ENCODE data around the gene PLEKHA5.
"Not testable (repeated sequence)": the region's sequence is repeated elsewhere in the genome, so short reads cannot be mapped to it uniquely, and the experiment has no call there.

Gene PLEKHA5

DNA sequence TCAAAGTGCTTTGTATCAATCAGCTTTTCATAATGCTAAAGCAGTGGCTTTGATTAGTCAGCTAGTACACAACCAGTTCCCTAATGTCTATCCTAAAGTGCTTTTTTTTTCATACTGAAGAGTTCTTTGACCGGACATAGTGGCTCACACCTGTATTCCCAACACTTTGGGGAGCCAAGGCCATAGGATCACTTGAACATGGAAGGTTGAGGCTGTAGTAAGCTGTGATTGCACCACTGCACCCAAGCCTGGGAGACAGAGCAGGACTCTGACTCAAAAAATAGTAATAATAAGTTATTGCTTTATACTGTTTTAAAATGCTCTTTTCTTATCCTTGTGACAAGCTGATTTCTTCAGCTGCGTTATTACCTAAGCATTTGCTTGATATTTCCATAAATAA lies 155.1 kb downstream of the PLEKHA5 start:
- no peak for DNase-seq (ENCODE audit: low read depth)

DNA sequence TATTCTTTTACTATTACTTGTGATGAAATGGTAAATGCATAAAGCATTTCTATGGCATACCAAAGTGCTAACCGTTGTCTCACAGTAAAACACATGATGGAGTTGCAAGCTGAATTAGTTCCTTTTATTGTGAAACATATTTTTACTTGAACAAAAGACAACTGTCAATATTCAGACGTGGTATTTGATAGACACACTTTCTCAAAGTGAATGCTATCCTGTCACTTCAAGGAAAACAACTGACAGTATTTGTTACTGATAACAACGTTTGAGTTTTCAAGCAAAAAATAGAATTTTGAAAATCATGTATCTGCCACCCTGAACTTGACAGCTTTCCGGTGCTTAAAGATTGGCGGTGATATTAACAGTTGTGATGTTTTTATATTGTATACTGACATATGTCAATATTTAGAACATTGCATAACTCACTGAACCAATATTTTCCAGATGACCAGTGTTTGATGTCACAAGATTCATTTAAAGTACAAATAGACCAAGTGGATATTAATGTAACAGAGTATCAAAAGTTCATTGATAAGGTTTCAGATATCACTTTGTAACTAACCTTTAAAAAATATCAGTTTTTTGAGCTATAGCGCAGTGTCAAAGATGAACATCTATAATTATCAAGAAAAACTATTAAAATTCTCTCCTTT lies 156.4 kb downstream of the PLEKHA5 start:
- no peak for DNase-seq (ENCODE audit: low read depth)

DNA sequence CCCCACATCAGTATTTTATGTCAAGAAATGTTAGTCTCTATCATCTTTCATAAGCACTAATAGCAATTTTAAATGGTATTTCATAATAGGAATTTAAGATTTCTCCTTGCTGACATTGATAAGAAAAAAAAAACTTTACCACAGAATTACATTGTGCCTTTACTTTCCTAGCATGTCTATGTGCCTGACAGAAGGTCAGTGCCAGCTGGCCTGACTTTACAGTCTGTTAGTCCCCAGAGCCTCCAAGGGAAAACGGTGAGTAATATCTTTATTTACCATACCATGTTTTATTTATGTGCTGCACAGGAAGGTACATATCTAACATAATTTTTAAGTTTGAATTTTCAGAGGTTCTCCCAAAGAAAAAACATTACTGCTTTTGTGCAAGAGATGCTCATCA lies 157.8 kb downstream of the PLEKHA5 start:
- peak; percentile 9 for DNase-seq (ENCODE audit: low read depth)

DNA sequence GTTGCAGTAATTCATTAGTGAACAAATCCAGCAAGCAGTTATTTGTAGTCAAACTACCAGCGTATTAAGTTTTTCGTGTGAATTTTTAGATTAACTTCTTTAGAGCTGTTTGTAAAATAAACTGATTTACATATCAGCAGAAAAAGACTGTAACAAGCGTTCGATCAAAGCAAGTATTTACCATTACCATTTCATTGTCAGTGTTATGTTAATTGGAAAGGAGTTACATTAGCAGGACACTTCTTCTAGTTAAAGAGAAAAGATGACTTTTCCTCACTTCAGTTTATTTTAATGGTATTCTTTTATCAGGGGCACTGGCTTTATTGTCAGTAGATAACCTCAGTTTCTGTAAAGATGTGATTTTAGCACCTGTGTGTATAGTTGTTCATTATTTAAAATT lies 158.6 kb downstream of the PLEKHA5 start:
- no peak for DNase-seq (ENCODE audit: low read depth)

DNA sequence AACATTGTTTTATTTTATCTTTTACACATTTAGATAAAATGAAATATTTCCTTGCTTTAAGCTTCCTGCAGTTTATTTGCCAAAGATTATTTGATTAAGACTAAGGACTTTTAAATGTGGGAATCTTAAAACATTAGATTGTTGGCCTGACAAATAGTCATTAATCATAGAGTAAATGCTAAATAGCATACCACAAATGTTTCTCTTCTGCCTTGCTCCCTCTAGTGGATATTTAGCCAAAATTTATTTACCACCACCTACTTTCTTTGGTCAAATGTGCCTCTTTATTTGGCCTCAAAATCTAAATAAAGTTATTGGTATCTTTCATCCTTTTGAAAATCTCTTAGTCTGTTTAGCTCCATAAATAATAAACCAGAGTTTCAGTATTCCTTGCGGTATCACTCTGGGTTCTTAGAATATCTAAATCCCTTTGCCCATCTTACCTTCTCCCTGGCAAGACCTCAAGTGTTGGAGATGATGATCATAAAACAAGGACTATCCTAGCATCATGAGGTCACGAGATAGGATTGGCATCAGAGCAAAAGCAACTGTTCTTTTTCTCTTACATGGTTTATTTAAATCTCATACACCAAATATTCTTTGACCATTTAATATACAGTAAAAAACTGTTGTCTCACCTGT lies 159.2 kb downstream of the PLEKHA5 start:
- DNase-seq (ENCODE audit: low read depth) = peak; percentile 61

DNA sequence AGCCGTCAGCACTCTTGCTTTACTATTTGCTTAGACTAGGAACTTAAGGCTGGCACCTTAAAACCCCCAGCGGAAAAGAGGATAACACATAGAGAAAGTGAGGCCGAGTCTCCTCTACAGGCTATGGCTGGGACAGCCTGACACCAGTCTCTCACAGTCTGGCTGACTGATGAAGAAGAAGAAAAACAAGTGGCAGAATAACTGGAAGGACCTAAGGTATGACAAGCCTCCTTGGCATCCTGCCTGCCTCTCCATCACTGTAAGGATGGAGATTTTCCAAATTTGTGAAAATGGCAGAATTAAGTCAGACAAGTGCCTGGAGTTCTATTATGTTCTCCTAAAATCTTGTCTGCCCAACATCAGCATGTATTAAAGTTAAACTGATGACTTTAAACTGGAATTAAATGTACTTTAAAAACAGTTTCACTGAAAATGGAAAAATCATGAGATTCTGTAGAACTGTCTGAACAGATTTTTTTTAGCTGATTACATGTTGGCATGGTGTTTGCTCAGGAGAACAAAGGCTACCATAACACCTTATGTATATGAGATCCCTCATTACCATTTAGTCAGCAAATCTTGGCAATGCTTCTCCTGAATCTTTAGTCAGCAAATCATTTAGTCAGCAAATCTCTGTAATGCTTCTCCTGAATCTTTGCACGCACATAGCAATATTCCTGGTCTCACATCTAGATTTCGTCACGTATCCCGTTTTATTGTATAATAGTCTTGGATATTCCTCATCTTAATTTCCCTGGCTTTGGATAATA lies 169.5 kb downstream of the PLEKHA5 start:
- peak; percentile 22 for DNase-seq (ENCODE audit: low read depth)

DNA sequence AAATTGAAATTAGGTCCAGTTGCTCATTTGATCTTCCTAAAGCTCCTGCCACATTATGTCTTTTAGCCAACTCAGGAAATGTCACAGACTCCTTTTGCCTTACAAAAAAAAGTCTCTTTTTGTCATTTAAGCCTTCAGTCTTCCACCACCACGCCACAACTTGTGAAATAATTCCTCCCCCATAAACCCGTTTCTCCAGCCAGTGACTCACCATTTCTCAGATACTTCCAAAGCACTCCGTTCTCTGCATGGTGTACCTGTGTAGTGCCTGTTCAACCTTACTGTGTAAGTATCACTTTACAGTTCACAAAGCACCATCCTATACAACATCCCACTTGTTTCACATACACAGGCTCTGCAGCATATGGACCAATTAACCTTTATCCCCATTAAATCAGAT lies 170.2 kb downstream of the PLEKHA5 start:
- peak; percentile 45 for DNase-seq (ENCODE audit: low read depth)

DNA sequence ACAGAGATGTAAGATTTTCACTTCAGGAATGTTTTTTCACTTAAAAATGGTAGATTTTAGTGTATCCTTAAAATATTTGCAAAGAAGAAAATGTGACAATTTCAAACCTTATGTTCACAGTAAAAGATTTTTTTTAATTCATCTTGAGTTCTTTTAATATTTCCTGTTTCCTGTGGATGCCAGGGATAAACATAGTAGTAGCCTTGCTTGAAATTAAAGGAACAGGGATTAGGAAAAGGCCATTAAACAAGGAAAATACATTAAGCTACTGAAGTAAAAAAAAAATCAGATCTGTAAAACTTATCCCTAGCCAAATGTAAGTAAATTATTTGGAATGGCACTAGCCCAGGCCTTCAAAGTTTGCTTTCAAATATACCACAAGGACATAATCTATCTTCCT lies 171.7 kb downstream of the PLEKHA5 start:
- no peak for DNase-seq (ENCODE audit: low read depth)

DNA sequence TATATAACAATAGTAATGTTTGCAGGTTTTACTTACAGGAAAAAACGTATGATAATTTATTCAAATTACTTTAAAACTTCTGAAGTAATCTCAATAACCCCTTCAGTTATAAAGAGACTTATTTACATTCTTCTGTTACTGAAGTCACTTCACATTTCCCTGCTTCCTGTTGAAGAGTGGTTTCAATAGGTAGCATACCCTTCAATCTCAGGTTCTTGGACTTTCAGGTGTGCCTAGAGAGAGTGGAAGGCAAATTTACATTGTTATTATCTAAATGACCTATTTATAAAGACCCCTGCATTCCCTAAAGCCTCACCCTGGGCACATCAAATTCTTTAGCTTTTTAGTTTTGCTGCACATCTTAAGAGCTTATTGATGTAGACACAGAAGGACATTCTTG lies 172.2 kb downstream of the PLEKHA5 start:
- no peak for DNase-seq (ENCODE audit: low read depth)

DNA sequence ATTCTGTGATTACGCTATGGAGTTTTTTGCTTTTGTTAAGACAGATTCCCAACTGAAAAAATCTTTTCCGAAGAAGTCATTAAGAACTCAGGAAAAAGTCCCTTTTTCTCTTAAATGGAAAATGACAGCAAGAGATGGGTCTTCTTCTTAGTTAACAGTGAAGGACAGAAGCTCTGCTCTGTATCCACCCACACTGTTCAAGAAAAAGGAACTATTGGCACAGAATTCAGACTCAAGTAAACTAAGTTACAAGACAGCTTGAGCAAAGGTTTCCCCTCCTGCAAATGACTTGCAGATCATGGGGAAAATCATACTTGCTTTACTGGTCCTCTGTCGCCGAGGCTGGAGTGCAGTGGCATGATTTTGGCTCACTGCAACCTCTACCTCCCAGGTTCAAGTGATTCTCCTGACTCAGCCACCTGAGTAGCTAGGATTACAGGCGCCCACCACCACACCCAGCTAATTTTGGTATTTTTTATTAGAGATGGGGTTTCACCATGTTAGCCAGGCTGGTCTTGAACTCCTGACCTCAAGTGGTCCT lies 172.6 kb downstream of the PLEKHA5 start:
- DNase-seq (ENCODE audit: low read depth) = no peak

DNA sequence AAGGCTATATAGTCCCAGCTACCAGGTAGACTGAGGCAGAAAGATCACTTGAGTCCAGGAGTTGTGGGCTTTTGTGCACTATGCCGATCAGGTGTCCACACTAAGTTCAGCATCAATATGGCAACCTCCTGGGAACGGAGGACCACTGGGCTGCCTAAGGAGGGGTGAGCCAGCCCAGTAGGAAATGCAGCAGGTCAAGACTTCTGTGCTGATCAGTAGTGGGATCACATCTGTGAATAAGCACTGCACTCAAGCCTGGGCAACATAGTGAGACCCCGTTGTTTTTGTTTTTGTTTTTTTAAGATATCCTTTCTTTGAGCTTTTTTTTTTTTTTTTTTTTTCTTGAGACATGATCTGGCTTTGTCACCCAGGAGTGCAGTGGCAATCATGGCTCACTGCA lies 174.0 kb downstream of the PLEKHA5 start:
- DNase-seq (ENCODE audit: low read depth) = no peak

DNA sequence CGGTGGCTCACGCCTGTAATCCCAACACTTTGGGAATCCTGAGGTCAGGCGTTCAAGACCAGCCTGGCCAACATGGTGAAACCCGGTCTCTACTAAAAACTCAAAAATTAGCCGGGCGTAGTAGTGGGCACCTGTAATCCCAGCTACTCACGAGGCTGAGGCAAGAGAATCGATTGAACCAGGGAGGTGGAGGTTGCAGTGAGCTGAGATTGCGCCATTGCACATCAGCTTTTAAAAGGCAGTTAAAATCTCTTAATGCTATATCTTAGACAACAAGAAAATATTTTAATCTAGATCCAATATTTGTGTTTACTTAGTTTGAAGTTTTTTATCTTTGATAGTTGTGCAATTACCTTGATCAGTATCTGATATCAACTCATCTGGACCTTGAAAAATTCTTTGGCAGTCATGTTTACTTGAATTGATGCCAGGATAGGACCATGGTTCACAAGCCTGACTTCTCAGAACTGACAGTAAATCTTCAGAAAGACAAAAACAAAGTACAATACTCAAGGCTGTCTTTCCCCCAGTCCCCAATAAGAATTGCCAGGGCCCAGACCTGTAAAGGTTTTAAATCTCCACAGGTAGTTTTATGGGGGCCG lies 174.7 kb downstream of the PLEKHA5 start:
- DNase-seq (ENCODE audit: low read depth) = no peak

DNA sequence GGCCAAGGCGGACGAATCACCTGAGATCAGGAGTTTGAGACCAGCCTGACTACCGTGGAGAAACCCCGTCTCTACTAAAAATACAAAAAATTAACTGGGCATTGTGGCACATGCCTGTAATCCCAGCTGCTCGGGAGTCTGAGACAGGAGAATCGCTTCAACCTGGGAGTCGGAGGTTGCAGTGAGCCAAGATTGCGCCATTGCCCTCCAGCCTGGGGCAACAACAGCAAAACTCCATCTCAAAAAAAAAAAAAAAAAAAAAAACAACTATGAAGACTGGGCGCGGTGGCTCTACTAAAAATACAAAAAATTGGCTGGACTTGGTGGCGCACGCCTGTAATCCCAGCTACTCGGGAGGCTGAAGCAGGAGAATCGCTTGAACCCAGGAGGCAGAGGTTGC lies 176.1 kb downstream of the PLEKHA5 start:
- not testable (repeated sequence) for DNase-seq (ENCODE audit: low read depth)

DNA sequence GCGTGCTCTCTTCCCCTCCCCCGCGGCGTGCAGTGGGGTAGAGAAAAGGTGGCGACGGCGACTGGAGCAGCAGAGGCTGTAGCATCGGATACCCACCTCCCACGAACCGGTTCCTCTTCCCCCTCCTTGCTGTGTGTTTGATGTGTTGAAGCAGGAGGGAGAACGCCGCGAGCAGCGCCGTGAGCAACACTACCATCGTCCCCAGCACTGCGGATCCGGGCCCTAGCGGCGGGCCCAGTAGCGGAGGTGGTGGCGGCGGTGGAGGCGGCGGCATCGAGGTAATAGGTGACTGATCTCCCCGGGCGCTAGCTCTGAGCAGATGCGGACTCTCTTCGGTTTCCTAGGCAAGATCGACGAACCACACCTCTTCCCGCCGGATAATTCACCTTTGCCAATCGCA lies 176.8 kb downstream of the PLEKHA5 start:
- DNase-seq (ENCODE audit: low read depth) = no peak

DNA sequence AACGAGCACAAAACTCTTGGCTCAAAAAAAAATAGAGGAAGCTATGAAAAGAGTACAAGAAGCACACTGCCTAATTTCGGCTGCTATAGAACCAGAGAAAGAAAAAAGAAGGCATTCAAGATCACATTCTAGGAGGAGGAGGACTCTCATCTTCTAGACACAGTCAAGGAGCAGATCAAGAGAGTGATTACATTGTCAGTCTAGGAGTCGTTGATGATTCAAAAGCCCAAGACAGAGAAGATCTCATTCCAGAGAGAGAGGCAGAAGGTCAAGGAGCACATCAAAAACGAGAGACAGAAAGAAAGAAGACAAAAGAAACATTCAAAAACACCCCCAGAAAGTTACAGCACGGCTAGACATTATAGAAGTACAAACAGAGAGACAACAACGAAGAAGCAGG lies 177.9 kb downstream of the PLEKHA5 start:
- DNase-seq (ENCODE audit: low read depth) = no peak

DNA sequence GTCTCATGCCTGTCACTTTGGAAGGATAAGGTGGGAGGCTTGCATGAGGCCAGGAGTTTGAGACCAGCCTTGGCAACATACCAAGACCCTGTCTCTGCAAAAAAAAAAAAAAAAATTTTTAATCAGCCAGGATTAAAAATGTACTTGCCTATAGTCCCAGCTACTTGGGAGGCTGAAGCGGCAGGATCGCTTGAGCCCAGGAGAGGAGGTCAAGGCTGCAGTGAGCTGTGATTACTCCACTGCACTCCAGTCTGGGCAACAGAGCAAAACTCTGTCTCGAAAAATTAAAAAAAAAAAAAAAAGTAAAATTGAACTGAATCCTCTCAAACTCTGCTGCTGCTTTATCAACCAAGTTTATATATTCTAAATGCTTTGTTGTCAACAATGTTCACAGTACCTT lies 181.6 kb downstream of the PLEKHA5 start:
- no peak for DNase-seq (ENCODE audit: low read depth)

DNA sequence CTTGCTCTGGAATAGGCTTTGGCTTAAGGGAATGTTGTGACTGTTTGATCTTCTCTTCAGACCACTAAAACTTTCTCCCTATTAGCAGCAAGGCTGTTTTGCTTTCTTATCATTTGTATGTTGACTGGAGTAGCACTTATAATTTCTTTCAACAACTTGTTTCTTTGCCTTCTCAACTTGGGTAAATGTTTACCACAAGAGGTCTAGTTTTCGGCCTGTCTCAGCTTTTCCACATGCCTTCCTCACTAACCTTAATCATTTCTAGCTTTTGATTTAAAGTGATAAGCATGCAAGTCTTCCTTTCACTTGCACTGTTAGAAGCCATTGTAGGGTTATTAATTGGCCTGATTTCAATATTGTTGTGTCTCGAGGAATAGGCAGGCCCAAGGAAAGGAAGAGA lies 183.1 kb downstream of the PLEKHA5 start:
- DNase-seq (ENCODE audit: low read depth) = no peak

DNA sequence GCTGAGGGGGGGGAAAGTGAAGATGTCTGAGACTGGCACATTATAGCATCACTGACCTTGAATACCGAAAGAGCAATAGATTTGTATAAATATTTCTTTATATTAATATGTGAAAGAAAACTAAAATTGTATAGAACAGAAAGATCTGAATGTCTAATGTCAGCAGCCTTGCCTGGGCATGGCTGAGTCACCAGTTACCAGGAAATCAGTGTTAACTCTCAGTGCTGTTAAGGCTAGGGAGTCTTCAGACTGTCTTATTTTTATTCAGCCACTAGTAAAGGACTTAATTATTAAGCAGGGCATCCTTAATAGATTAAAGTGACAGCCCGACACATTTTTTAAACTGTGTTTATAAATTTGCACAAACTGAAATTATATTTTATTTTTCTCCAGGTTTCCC lies 186.9 kb downstream of the PLEKHA5 start:
- peak; percentile 34 for DNase-seq (ENCODE audit: low read depth)

DNA sequence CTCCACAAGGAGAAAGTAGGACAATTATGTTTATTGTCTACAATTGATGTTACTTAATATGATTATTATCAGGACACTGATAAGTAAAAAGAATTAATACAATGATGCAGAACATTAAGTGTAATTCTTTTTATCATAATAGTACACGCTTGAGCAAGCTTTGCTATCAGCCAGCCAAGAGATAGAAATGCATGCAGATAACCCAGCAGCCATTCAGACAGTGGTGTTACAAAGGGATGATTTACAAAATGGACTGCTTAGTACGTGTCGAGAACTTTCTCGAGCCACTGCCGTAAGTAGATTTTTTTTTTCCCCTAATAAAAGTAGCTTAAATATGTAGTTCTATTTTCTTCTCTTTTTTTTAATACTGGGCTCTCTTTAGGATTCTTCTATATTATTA lies 192.8 kb downstream of the PLEKHA5 start:
- no peak for DNase-seq (ENCODE audit: low read depth)

DNA sequence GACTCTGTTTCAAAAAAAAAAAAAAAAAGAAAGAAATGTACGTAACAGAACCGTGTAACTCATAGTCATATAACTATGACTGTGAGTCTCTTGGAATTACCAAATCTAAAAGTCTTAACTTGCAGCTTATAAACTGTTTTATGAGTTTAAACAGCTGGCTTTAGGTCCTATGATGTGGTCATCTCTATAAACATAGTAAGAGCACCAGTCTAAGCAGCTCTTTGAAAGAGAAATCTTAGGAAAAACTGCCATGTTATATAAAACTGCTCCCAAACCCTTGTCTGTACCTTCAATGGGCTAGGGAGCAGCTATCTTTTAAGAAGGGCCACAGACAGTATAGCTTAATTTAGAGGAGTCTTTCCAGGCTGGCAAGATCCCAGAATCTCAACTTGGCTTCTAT lies 194.3 kb downstream of the PLEKHA5 start:
- DNase-seq (ENCODE audit: low read depth) = peak; percentile 56

DNA sequence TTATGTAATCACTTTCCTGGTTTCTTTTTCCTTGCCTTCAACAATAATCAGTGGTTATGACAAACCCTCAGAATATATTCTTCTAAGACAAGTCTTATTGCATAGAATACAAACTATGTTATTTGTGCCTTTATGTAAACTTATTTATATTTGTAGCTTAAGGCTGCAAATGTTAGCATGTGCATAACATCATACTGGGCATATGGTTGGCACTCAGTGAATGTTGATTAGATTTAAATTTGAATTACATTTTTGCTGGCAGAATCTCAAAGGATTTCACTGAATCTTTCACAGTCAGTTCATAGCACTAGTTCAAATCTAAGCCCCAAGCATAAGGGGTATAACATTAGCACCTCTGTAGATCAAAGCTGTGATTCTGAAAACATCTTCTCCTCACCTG lies 196.6 kb downstream of the PLEKHA5 start:
- DNase-seq (ENCODE audit: low read depth) = no peak

DNA sequence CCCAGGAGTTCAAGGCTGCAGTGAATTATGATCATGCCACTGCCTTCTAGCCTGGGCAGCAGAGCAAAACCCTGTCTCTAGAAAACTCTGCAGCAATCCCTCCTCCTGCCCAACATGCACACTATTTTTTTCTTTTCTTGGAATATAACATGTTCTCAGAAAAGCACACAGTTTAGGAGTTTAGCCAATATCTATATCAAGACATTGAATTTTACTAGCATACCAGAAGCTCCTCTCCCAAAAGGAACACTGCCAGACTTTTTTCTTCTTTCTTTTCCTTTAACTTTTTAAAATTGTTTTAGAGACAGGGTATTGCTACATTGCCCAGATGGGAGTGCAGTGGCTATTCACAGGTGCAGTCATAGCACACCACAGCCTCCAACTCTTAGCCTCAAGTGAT lies 202.7 kb downstream of the PLEKHA5 start:
- DNase-seq (ENCODE audit: low read depth) = no peak

DNA sequence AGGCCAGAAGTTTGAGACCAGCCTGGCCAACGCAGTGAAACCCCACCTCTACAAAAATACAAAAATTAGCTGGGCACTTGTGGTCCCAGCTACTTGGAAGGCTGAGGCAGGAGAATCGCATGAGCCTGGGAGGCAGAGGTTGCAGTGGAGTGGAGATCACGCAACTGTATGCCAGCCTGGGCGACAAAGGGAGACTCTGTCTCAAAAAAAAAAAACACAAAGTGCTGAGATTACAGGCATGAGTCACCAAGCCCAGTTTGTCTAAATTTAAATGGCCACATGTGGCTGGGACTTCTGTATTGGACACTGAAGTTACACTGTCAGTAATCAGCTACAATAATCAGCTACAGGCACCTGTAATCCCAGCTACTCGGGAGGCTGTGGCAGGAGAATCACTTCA lies 208.9 kb downstream of the PLEKHA5 start:
- peak; percentile 38 for DNase-seq (ENCODE audit: low read depth)

Data from EH (cell line).